NCI-H1105 (cell line): ENCODE measurements around the gene APOC4.
A peak's percentile ranks its signal among the peaks of the same experiment; 100 is the strongest.
"Not testable (repeated sequence)": the region's sequence is repeated elsewhere in the genome, so short reads cannot be mapped to it uniquely, and the experiment has no call there.

ENCODE experiments used
- DNase-seq: peaks from one replicate; lab custom pipeline; 2025; lab: John Stamatoyannopoulos, UW

Gene APOC4

DNA sequence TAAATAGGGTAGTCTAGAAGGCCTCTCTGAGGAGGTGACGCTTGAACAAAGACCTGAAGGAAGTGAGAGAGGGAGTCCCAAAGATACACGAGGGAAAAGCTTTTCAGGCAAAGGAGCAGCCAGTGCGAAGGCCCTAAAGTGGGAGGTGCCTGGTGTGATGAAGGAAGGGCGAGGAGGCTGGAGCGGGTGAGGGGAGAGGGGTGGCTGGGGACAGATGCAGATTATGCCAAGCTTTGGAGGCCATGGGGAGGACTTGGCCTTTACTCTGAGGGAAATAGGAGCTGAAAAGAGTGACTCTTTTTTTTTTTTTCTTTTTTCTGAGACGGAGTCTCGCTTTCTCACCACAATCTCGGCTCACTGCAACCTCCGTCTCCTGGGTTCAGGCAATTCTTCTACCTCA, 16.1 kb downstream of the APOC4 start:
- DNase-seq, result no peak

- DNase-seq, result no peak
Measured at GRCh38 chr19:44959691-44960090, 17.7 kb downstream of the APOC4 start.

DNA sequence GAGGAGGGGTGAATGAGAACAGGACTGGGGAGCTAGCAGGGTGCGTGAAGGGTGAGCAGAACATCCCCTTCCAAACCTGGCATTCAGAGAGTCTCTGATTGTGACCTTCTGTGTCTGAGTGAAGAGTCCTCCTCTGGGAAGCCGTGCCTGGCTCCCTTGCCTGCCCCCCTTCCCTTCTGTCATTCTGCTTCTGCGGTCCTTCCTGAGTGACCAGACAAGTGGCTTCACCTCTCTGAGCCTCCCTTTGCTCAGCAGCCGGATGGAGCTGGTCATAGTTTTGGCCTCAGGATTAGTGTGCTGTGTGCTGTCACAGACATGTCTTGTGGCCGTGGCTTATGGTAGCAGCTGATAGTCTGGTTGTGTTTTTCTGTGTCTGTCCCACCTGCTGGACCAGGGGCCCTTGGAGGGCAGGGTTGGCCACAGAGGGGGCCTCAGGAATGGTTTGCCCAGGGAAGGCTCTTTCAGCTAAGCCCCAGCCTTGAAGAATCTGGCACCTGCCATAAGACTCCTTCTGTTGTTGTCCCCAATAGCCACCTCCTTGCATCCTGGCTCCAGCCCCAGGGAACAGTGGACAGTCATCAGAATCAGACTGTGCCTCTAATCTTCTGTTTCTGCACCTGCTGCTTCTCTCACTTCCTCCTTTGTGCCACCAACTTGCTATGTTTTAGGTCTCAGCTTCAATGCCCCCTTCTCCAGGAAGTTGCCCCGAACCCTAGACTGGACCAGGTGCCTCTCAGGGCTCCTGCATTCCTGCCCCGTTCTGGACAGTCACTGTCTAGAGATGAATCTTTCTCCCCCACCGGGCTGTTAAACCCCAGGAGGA, 19.1 kb downstream of the APOC4 start:
- DNase-seq, result no peak

GRCh38 chr19:44961821-44962220, 19.8 kb downstream of the APOC4 start:
- no peak for DNase-seq

GRCh38 chr19:44968118-44968517, 26.1 kb downstream of the APOC4 start:
- no peak for DNase-seq

DNA sequence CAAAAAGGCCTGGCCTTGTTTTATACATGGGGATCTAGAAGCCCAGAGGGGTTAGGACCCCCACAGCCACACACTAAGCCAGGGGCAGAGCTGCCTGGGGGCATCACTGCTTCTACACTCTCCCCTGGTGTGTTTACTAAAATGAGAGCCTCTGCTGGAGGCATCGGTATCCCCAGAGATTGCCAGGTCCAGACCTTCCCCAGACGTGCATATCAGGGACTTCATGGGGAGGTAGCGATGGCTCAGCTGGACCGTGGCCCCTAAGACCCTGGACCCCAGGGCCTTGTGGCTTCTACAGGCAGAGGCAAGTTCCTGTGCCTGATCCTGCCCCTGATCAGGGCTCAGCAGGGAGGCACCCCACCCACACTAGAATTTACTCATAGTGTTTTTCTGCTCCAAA, 26.6 kb downstream of the APOC4 start:
- DNase-seq, result no peak

DNA sequence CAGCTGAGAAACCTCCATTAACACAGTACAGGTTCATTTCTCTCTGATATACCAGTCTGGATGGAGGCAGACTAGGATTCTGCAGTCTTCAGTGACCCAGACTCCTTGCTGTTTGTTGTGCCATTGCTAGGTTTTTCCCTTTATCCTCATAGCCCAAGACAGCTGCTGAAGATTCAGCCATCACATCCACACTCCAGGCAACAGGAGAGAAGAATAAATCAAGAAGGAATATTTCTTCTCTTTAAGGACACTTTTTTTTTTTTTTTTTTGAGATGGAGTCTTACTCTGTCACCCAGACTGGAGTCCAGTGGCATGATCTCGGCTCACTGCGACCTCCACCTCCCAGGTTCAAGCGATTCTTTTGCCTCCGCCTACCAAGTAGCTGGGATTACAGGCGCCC, 27.4 kb downstream of the APOC4 start:
- DNase-seq, result no peak

- DNase-seq, result not testable (repeated sequence)
Measured at GRCh38 chr19:44971451-44971850, 29.4 kb downstream of the APOC4 start.

- DNase-seq, result no peak
Measured at GRCh38 chr19:44972802-44973201, 30.8 kb downstream of the APOC4 start.

DNA sequence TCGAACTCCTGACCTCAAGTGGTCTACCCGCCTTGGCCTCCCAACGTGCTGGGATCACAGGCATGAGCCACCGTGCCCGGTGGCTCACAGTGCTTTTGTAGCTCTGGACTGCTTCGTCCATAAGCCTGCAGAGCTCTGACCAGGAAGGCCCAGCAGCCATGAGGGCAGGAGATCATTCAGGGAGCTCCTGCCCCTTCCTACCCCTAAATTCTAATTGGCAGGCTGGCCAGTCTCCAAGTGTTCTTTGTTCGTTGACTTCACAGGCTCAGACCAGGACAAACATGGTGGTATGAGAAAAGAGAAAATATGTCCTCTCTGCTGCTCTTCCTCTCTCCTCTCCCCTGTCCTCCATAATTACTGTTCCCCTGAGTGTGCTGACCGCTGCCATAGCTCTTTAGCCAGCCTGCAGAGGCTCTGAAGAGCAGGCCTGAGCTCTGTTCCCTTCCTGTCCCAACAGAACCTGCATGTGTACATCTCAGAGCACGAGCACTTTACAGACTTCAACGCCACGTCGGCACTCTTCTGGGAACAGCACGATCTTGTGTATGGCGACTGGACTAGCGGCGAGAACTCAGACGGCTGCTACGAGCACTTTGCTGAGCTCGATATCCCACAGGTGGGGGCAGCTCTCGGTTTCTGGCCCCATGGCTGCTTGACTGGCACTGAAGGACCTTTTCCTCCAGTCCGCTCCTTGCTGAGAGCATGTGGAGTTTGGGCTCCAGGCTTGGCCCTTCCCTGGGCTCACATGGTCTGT, 32.1 kb downstream of the APOC4 start:
- DNase-seq, result no peak

GRCh38 chr19:44974857-44975256, 32.8 kb downstream of the APOC4 start:
- DNase-seq, result no peak

- no peak for DNase-seq
Measured at GRCh38 chr19:44975444-44975843, 33.4 kb downstream of the APOC4 start.

GRCh38 chr19:44984005-44984404, 42.0 kb downstream of the APOC4 start:
- DNase-seq, result no peak

DNA sequence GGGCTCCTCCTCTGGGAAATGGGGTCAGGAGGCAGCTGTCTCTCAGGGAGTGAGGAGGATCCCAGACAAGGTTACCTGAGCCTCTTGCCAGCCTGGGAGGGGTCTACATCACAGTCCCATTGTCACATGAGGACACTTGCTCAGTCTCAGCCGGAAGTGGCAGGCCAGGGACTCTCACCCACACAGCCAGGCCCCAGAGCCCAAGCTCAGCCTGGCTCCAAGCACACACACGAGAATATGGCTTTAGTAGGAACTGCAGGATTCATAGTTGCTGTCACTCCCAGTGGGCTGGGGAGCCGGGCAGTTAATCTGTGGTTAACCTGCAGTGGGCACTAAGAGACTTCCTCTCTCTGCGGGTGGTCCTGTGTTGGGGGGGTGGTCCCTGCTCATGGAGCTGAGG, 43.4 kb downstream of the APOC4 start:
- no peak for DNase-seq

DNA sequence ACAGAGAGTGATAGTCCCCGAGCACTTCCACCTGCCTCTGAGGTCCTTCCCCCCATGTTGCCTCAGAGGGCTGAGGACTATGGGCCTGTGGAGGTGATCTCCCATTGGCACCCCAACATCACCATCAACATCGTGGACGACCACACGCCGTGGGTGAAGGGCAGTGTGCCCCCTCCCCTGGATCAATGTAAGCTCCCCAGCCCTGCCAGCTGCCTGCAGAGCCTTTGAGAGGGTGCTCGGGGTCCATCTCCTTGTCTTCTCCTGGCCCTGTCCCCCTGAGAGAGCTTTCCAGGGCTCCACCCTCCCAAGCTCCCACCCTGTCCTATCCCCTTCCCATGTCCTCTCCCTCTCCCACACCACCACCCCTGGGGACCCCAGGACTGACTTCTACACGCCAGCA, 44.4 kb downstream of the APOC4 start:
- no peak for DNase-seq

DNA sequence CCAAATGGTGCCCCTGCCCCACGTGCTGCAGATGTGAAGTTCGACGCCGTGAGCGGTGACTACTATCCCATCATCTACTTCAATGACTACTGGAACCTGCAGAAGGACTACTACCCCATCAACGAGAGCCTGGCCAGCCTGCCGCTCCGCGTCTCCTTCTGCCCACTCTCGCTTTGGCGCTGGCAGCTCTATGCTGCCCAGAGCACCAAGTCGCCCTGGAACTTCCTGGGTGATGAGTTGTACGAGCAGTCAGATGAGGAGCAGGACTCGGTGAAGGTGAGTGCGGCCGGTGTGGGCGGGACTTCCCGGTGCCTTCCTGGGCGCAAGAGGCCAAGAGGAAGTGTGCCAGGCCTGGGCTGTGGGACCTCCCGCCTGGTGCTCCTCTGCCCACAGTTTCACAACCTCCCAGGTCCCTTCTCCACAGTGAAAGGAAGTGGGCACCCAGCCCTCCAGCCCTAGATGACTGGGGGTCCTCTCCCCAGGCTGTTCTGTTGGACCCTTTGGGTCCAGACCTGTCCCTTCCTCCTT, 45.2 kb downstream of the APOC4 start:
- DNase-seq, result no peak

DNA sequence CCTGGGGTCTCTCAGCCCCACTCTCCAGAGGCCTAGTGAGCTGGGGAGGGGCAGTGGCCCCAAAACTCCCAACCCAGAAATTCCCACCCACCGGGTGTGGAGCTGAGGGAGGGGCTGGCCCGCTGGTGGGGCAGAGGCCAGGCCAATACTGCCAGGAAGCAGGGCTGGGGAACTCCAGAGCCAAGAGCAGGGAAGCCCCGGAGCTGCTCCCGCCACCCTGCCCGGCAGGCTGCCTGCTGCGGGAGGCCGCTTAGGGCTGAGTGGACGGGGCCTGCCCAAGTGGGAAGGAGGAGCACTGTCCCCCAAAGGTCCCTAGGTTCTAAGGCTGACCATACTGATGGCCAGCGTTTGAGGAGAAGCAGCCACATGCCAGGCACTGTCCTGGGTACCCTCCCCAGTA, 46.2 kb downstream of the APOC4 start:
- DNase-seq, result no peak

DNA sequence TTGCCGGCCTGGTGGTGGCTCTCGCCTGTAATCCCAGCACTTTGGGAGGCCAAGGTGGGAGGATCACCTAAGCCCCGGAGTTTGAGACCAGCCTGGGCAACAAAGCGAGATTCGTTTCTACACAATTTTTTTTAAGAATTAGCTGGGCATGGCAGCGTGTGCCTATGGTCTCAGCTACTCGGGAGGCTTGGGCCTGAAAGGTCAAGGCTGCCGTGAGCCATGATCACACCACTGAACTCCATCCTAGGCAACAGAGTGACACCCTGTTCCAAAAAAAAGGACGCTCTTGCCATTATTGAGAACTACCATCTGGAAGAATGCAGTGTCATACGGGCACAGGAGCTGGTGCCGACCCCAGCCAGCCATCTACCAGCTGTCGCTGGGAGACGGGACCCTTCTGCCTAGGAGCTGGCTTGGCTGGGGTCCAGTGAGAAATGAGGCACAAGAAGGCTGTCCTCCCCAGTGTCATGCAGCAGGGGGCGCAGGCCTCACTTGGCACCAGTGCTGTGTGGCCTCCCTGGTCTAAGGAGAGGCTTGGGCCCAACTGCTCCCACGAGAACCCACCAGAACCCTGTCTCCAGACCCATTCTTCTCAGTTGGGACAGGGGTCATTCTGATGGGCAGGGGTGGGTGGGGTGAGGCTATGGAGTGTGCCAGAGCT, 47.0 kb downstream of the APOC4 start:
- DNase-seq, result peak; percentile 11

DNA sequence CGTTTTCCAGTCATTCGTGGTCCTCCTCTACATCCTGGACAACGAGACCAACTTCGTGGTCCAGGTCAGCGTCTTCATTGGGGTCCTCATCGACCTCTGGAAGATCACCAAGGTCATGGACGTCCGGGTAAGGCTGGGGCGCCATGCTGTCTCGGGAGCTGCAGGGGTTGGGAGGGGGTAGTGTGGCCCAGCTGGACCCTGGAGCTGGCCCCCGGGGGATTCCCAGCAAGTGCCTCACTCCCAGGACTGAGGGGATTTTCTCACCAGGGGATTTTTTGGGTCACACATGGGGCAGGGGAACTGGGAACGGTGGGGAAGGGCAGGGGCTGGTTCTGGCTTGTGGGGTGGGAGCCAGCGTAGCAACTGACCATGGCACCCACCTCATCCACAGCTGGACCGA, 48.4 kb downstream of the APOC4 start:
- DNase-seq, result no peak

DNA sequence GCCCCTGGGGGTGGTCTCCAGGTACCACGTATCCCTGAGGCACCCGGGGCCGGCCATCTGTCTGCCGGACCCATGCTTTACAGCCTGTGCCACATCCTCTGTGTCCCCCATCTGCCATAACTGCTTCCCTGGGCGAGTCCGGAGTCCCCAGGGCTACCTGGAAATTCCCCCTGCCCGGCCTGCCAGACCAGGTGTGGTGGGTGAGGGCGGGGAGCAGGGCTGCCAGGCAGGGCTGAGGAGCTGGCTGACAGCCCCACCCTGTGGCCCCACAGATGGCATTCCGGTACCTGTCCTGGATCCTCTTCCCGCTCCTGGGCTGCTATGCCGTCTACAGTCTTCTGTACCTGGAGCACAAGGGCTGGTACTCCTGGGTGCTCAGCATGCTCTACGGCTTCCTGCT, 48.9 kb downstream of the APOC4 start:
- DNase-seq, result no peak

DNA sequence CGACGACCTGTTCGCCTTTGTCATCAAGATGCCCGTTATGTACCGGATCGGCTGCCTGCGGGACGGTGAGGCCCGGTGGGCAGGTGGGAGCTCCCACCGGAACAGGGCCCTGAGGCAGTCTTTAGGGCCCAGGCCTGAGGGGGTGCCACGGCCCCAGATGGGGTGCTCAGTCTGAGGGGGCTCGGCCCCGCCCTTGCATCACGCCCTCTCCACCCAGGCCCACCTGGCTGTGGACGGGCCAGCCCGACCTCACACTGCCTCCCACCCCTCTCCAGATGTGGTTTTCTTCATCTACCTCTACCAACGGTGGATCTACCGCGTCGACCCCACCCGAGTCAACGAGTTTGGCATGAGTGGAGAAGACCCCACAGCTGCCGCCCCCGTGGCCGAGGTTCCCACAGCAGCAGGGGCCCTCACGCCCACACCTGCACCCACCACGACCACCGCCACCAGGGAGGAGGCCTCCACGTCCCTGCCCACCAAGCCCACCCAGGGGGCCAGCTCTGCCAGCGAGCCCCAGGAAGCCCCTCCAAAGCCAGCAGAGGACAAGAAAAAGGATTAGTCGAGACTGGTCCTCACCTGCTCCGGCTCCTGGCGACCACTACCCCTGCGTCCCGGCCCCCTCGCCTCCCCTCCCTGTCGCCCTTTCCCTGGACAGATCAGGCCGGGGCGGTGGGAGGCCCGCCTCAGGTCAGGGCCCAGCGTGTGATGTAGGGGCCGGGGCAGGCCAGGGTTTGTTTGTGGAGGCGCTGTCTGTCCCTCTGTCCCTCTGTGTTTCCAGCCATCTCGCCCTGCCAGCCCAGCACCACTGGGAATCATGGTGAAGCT, 50.5 kb downstream of the APOC4 start:
- no peak for DNase-seq

GRCh38 chr19:44993526-44993925, 51.5 kb downstream of the APOC4 start:
- DNase-seq, result no peak
